Fibroblast of lung (primary cell): ENCODE data around the gene MARCHF2. TPM values are rescaled to one million over a fixed set of nuclear protein-coding genes. Genes with fewer than 3 reads are reported as not detected.

Experiments used
- DNase-seq, 2 donors: peaks; one replicate each; pipeline versions ENCODE4 v3.0.0 to v3.0.0-alpha.2; 2010; ENCODE audit warnings: low read depth in 2 of 2
- H2AFZ ChIP-seq: 2 replicates; pipeline ENCODE4 v1.5.1; 2012; ENCODE audit warnings: low read length, control low read depth, inconsistent platforms
- H3K27ac ChIP-seq: 2 replicates; pipeline ENCODE4 v1.5.1; 2011; ENCODE audit warnings: low read length, control low read depth; ENCODE audit not compliant: insufficient read depth
- H3K27me3 ChIP-seq: 2 replicates; pipeline ENCODE4 v1.5.1; 2011; ENCODE audit warnings: mild to moderate bottlenecking, low read length; ENCODE audit not compliant: control insufficient read depth, insufficient read depth
- H3K36me3 ChIP-seq: 2 replicates; pipeline ENCODE4 v1.5.1; 2011; ENCODE audit warnings: low read length; ENCODE audit not compliant: control insufficient read depth, insufficient read depth
- H3K4me1 ChIP-seq: 2 replicates; pipeline ENCODE4 v1.5.1; 2011; ENCODE audit warnings: low read length; ENCODE audit not compliant: control insufficient read depth, insufficient read depth; ENCODE audit errors: extremely low read depth
- H3K4me2 ChIP-seq: 2 replicates; pipeline ENCODE4 v1.5.1; 2011; ENCODE audit warnings: low read length, control low read depth; ENCODE audit not compliant: insufficient read depth; ENCODE audit errors: extremely low read depth
- H3K4me3 ChIP-seq, 4 experiments: fragments of 200-600 bp in 1 of 4; sonication (generic) in 1 of 4; replicated peaks in 1 of 4; 2 replicates each; pipeline ENCODE4 v1.5.1; 2011 to 2016; ENCODE audit warnings: low read length in 4 of 4, low read depth in 3 of 4, mild to moderate bottlenecking in 3 of 4, control low read depth in 2 of 4, inconsistent platforms in 1 of 4, mixed read lengths in 1 of 4; ENCODE audit not compliant: insufficient read depth in 1 of 4; ENCODE audit errors: control extremely low read depth in 1 of 4
- H3K79me2 ChIP-seq: 2 replicates; pipeline ENCODE4 v1.5.1; 2012; ENCODE audit warnings: mild to moderate bottlenecking, low read length, inconsistent platforms; ENCODE audit not compliant: control insufficient read depth, insufficient read depth
- H3K9ac ChIP-seq: 2 replicates; pipeline ENCODE4 v1.5.1; 2011; ENCODE audit warnings: mild to moderate bottlenecking, low read length, control low read depth; ENCODE audit not compliant: insufficient read depth
- H3K9me3 ChIP-seq: 2 replicates; pipeline ENCODE4 v1.5.1; 2012; ENCODE audit warnings: low read depth, low read length; ENCODE audit not compliant: control insufficient read depth, insufficient read depth
- H4K20me1 ChIP-seq: 2 replicates; pipeline ENCODE4 v1.5.1; 2011; ENCODE audit warnings: low read length; ENCODE audit not compliant: control insufficient read depth, insufficient read depth; ENCODE audit errors: extremely low read depth
- CTCF ChIP-seq, 2 donors: IDR thresholded peaks in 1 of 2; conservative IDR thresholded peaks in 1 of 2; 1 replicate in 1 of 2; 2 replicates in 1 of 2; pipeline ENCODE4 v1.5.1; 2011 to 2012; ENCODE audit warnings: low read length in 2 of 2, control low read depth in 1 of 2, inconsistent platforms in 1 of 2, low read depth in 1 of 2, mild to moderate bottlenecking in 1 of 2
- EZH2 ChIP-seq: IDR thresholded peaks from 2 replicates; pipeline ENCODE4 v1.5.1; 2012; ENCODE audit warnings: low read length, control low read depth, mild to moderate bottlenecking; ENCODE audit errors: missing control alignments
- polyA minus RNA-seq: library from RNA; depleted of rRNA, polyadenylated mRNA; stranded (reverse); fragments of >200 nt; gene quantifications from 2 replicates; pipeline ENCODE4 v1.2.3, GENCODE V29; 2011; ENCODE audit warnings: low replicate concordance
- polyA plus RNA-seq, 2 donors: library from polyadenylated mRNA; depleted of rRNA in 1 of 2; stranded (reverse) in 1 of 2; unstranded in 1 of 2; fragments of >200 nt; gene quantifications; 2 replicates each; pipeline ENCODE4 v1.2.1, GENCODE V29; 2011 to 2012; ENCODE audit warnings: missing spikeins in 1 of 2
- total RNA-seq: library from RNA; depleted of rRNA; stranded (reverse); fragments of >200 nt; gene quantifications from 2 replicates; pipeline ENCODE4 v1.2.1, GENCODE V29; 2014

The MARCHF2 gene
- 57.5 and 90.8 TPM in 2 replicates for total RNA-seq
- 16.8 and 19.4 TPM in 2 replicates for polyA plus RNA-seq
- 24.0 and 28.1 TPM in 2 replicates for polyA plus RNA-seq (2012)
- 20.1 and 23.2 TPM in 2 replicates for polyA minus RNA-seq

GRCh38 chr19:8412783-8413628 lies at the start of gene MARCHF2:
TSS of gene MARCHF2 (plus strand) at chr19:8413305. CDS start at chr19:8421841, 8,536 bp downstream.
- DNase-seq, result peak; percentile 93 to 97
- Histone ChIP-seq H3K9me3 (no peaks in the 10 kb centered on the region), H3K4me1 (peaks cover 3% of the 10 kb centered on the region), H3K79me2 (no peaks in the 10 kb centered on the region), H3K4me2 (peak within 1 kb of the TSS; percentile 89), H3K9ac (peak within 1 kb of the TSS; percentile 57), H4K20me1 (no peaks in the 10 kb centered on the region), H3K4me3 (peak within 1 kb of the TSS; percentile 52 to 78 (median 58)), H2AFZ (peak within 1 kb of the TSS; percentile 83), H3K36me3 (no peaks in the 10 kb centered on the region), H3K27me3 (no peaks in the 10 kb centered on the region), H3K27ac (peak within 1 kb of the TSS; percentile 38)
- TF ChIP-seq EZH2 (no peak), CTCF (conservative IDR thresholded peaks at IDR 0.05 in 1 of 2, IDR thresholded peaks at IDR 0.05 in 1 of 2; ENCODE audit: low read depth in 1 of 2, low read length in 2 of 2) (peak; percentile 33 to 42)

GRCh38 chr19:8363803-8364771 lies 49.0 kb upstream of the MARCHF2 start, which contains the start of gene ANGPTL4:
TSS of gene ANGPTL4 (plus strand) at chr19:8364155. CDS start at chr19:8364322, 167 bp downstream.
- H3K4me3 ChIP-seq, result peak within 1 kb of the TSS; percentile 52 to 73 (median 60)
- no peaks in the 10 kb centered on the region for H3K79me2 ChIP-seq
- peak within 1 kb of the TSS; percentile 79 for H3K27ac ChIP-seq
- TF ChIP-seq CTCF (conservative IDR thresholded peaks at IDR 0.05 in 1 of 2, IDR thresholded peaks at IDR 0.05 in 1 of 2; ENCODE audit: low read depth in 1 of 2, low read length in 2 of 2), result peak in 1 of 2 donors; percentile 13
- no peak for TF ChIP-seq EZH2
- H3K4me1 ChIP-seq, result peaks cover 25% of the 10 kb centered on the region
- H3K27me3 ChIP-seq, result no peaks in the 10 kb centered on the region
- H3K9ac ChIP-seq, result peak within 1 kb of the TSS; percentile 77
- no peaks in the 10 kb centered on the region for H3K36me3 ChIP-seq
- H3K9me3 ChIP-seq, result no peaks in the 10 kb centered on the region
- DNase-seq, result peak; percentile 50 to 71
- H3K4me2 ChIP-seq, result peak within 1 kb of the TSS; percentile 69
- H4K20me1 ChIP-seq, result no peaks in the 10 kb centered on the region
- peak within 1 kb of the TSS; percentile 32 for H2AFZ ChIP-seq
